NCI-H2081 treated with DMSO at 0.1 percent for 48 hours (cell line): Measurements from ENCODE around the gene ZDHHC11.
"Not testable (repeated sequence)": the region's sequence is repeated elsewhere in the genome, so short reads cannot be mapped to it uniquely, and the experiment has no call there.

Experiments
- DNase-seq: peaks from one replicate; lab custom pipeline; 2025; lab: John Stamatoyannopoulos, UW

ZDHHC11 gene

DNA sequence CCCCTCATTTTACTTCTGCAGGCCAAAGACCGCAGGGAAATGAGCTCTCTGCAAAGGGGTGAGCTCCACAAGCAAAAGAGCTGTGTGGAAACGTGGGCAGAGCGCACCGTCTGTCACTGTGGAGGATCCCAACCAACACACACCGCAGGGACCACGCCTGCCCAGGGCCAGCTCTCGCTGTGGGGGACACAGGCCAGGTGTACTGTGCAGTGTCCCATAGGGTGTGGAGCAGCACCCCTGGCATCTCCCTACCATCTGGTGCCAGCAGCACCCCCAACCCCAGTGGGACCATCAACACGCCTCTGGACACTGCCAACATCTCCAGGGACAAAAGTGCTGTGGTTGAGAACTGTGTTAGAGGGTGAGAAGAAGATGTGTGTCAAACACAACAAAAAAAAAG, 27.9 kb upstream of the ZDHHC11 start:
- DNase-seq: not testable (repeated sequence)

DNA sequence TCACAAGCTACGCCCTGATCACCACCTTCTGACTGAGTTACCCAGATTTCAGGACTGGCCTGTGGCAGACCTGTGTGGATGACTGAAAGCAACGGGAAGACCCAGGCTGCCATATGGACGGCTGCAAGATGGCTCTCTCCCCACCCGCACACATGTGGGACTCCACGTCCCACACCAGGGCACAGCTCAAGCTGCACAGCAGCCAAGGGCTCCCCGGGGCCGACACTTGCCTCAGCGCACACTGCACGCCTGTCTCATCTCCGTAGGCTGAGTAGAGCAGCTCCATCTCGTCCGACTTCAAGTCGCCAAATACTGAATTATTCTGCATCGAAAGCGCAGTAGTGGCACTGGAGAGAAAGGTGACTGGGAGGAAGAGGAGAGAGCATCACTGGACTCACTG, 27.3 kb upstream of the ZDHHC11 start:
- DNase-seq: no peak

DNA sequence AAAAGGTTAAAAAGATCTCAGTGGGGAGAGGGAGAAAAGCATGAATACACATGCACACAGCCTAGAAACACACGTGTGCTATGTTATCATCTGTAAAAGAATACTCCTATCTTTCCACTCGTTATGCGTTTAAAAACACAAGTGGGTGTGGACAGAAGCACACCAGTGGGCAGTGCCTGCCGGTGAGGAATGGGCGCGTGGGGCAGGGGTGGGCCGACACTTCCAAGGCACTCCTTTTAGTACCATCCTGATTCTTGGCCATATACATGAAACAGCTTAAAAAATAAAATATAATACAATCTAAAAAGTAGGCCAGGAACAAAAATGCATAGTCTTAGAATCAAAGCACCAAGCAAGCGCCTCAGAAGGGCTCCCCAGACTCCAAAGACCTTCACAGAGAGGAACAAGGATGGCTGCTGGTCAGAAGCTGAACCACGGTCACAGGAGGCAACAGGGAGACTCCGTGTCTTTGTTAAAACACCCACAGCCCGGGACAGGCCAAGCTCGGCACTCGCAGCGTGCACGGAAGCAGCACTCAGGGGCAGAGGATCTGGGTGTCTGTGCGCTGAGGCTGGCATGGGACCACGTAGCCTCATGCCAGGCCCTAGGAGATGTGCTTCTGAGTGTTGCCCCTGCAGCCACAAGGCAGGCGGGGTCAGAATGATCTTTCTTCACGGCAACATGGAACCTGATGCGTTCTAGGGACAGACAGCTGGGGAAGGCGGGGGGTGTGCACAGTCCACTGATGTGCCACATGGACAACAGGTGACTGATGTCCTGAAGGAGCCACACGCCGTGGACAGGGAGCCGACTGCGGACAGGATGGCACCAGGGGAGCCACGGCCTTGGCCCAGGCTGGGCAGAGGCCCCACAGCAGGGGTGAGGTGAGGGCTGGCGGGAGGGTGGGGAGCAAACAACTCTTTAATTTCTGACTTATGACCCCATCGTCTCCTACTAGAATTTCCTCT, 25.9 kb upstream of the ZDHHC11 start:
- no peak for DNase-seq

DNA sequence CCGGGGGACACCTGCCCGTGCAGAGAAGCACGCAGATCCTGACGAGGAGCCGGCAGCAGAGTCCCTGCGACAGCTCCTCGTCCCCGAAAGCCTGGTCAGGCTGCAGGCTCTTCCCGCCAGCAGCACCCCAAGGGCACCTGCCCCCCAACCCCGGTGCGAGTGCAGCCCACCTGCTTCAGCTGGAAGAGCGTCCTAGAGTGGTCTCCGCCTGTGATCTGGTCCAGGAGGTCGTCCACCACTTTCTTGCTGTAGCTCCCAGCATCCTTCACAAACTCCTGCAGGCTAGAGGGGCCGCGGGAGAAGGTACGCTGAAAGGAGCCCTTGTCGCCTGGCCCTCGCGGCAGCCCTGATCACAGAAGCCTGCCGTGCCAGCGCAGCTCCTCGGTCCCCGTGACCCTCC, 25.1 kb upstream of the ZDHHC11 start:
- no peak for DNase-seq

DNA sequence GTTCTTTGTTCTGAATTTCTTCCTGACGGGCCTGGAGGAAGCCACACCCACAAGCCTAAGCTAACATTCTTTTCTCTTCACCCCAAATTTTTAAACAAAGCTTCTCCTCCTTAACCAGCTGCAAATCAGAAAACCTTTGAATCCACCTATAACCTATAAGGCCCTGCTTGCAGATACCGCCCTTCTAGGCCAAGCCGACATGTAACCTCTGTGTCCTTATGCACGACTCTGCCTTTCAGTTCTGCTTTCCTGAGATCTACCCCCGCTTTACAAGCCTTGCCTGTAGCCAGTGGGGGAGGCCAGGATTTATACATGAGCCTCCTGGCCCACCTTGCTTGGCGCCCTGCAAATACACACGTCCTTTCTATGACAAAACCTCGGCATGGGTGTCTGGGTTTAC, 22.5 kb upstream of the ZDHHC11 start:
- no peak for DNase-seq

DNA sequence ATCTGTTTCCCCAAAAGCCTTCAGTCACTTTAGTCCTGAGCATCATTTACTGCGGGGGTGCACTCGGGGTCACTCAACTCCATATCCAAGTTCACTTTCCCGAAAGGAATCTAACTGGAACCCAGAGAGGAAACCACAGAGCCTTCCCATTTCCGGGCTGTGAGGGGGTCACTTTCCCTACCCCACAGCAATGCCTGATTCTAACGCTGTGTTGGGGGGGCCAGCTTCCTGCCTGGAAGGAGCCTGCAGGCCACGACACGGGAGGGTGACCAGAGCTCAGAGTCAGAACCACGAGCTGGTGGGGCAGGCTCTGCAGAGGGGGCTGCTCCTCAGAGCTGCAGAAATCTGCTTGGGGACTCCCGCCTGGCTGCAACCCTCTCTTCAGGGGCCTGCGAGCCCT, 21.5 kb upstream of the ZDHHC11 start:
- DNase-seq: no peak

DNA sequence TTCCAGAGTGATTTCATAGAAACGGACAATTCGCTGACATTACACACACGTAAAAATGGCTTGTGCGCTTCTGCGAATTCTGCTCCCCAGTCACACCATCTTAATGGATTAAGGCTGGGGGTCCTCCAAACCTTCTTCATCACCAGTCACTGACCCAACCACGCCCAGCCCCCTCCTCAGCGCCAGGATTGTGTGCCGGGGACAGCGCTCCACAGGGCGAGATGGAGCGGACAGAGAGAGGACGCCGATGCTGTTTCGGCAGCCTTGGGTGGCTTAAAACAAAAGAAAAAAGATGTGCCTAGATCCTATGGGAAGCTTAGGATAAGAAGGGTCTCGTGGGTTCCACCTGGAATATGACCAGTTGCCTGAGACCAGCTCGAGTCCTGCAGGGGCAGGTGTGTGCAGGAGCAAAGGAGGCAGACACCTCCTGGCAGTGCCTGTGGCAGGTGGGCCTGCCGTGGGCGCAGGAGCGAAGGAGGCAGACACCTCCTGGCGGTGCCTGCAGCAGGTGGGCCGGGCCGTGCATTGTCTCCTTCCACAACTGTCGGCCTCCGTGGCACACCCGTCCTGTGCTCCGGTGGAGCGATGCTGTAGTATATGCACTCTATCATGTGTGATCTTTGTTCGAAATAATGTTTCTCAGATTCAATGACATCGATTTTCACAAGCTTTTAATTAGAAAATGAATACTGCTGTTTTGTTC, 21.0 kb upstream of the ZDHHC11 start:
- DNase-seq: no peak

DNA sequence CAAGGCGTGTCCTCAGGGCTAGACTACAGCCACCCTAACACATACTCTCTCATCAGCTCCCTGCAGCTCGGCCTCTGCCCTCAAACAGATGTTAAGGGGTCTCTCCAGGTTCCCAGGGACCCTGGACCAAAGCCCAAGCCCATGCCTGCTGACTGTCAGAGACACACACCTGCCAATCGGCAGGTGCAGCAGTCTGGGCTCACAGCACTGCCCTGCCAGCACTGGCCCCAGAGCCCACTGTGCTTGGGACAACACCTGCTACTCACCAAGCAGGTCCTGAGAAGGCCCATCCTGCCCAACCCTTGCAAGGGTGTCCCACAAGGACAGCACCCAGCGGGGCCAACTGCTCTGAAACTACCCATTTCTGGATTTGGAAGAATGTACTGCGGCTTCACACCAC, 20.2 kb upstream of the ZDHHC11 start:
- no peak for DNase-seq

DNA sequence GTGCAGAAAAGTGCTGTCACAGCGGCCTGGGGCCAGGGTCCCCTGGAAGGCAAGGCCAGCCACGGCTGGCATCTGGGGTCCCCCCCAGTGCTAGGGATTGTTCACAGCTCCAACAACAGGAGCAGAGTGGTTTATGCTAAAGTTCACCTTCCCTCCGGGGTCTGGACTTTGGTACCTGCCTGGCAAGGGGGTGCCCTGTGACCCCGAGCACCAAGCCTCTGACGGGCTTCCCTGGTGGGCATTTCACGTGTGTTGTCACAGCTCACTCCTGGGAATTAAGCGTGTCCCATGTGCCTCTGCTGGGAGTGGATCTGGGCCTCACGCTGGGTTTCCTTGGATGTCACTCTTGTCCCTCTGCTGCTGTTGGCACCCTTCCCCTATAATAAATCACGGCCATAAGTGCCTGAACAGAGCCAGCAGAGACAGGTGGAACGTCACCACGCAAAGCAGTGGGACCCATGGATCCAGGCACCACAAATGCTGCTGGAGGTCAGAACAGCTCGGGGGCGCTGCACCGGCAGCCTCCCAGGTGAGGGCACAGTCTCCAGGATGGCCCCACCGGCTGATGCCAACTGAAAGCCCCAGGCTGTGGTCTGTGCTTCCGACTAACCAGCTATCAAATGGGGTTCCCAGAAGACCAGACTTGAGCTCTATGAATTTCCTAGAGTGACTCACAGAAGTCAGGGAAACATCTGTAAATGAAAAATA, 17.8 kb upstream of the ZDHHC11 start:
- DNase-seq: no peak

DNA sequence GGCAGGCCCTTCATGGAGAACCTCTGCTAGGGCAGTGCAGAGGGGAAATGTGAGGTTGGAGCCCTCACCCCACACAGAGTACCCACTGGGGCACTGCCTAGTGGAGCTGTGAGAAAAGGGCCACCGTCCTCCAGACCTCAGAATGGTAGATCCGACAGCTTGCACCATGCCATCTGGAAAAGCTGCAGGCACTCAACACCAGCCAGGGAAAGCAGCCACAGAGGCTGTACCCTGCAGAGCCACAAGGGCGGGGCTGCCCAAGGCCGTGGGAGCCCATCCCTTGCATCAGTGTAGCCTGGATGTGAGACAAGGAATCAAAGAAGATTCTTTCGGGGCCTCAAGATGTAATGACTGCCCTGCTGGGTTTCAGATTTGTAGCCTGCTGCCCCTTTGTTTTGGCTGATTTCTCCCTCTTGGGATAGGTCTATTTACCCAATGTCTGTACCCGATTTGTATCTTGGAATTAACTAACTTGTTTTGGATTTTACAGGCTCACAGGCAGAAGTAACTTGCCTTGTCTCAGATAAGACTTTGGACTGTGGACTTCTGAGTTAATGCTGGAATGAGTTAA, 16.6 kb upstream of the ZDHHC11 start:
- no peak for DNase-seq

DNA sequence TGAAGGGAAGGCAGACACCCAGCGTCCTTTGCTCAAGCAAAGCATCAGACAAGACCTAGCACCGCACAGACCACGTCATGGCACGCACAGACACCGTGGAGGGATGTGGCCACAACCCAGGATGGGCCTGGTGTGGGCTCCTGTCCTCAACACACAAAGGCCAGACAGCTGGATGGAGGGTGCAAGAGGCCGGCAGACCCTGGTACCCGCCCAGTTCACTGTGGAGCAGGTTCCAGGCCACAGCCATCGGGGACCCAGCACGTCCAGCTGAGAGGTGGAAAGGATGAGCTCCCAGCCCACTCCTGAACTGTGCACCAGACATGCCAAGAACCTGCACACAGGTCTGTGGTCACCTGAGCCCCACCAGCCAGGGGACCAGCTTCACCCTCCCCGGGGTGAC, 15.0 kb upstream of the ZDHHC11 start:
- DNase-seq: no peak

DNA sequence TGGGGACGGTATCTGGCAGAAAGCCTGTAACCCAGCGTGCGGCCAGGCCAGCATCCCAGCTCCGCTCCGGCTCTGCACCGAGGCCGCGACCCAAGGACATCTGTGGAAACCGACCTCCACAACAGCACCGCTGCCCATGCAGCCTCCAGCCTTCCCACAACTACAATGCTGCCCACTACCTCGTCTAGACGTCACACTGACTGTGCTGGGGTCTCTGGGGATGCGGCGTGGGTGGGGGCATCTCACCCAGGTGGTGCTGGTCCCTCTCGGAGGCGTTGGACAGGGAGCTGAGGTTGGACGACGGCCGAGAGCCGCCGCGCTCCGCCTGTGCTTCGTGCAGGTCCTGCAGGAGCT, 14.4 kb upstream of the ZDHHC11 start:
- DNase-seq: no peak

DNA sequence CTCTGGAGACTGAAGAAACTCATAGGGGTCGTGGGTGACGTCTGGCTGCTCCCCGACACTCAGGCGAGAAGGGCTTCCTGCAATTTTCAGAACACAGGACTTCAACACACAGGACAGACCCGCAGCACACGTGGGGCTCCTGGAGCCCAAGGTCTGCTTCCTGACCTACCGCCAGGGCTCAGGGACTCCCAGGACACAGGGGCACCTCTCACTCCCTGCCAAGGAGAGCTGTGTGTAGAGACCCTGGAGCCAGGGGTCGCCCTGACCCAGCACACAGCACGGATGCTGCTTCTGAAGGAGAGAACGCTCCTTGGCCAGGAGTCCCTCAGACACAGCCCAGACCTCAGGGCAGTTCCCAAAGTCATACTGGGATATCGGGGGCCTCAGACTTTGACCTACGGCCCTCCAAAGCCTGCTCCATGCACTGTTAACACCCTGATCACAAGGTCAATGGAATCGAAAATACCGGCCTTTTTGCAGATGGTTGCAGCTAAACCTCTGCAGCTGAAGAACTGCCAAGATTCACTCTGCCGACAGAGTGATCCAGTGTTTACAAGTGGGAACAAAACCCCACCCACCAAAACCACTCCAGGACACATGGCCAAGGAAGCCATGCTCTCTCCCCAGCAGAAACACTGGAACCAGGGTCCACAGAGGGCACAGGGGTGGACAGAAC, 13.8 kb upstream of the ZDHHC11 start:
- DNase-seq: no peak

DNA sequence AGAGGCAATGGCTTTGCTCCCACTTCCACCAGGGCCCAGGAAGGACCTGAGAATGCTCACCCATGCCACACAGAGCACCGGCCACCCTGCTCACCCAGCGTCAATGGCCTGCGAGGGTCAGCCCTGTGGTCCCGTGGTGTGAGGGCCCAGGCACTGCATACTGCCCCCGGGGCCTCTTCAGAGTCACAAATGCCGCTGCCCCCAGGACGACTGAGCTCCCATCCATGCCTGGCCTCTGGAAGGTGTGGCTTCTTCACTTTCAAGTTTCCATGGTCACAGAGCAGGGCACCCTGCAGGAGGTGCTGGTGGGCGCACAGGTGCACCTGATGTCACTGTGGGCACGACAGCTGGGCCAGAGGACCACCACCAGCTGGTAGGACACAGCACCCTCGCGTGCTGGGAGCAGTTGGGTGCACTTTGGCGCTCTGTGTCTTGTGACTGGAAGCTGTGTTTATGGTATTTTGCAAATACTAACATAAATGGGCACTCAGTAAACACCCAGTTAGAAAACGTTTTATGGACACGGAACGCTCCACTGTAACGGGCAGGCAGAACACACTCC, 12.5 kb upstream of the ZDHHC11 start:
- DNase-seq: no peak

DNA sequence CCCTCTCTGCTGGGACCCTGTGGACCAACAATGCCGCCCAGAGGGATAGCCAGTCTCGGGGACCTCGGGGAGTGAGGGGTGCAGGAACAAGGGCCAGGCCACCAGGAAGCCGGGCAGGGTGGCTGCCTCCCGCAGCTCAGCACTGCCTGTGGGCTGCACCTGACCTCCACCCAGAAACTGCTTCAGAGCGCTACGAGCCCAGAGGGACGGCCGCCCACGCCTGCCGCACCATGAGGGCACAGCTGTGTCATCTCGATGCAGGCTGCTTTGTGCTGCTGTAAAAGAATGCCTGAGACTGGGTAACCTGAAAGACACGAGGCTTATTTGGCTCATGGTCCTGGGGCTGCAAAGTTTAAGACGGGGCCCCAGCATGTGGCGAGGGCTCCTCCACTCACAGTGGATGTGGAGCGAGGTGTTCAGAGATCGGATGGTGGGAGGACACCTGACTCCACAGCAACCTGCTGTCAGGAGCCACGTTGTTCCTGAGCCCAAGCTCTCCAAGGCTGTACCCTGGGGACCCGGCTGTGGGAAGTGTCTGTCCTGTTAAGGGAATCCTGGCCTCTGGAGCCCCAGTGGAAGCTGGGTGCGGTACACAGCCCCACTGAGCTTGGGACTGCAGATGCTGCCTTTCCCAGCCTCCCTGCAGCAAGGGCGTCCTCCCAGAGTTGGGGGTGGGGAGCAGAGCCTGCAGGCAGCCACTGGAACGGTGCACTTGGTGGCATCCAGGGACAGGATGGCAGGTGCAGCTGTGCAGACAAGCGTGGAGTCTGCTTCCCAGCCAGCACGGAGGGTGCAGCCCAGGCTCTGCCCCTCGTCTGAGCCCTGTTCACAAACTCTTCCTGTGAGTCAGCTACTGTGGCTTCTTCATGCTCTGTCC, 11.8 kb upstream of the ZDHHC11 start:
- DNase-seq: no peak

DNA sequence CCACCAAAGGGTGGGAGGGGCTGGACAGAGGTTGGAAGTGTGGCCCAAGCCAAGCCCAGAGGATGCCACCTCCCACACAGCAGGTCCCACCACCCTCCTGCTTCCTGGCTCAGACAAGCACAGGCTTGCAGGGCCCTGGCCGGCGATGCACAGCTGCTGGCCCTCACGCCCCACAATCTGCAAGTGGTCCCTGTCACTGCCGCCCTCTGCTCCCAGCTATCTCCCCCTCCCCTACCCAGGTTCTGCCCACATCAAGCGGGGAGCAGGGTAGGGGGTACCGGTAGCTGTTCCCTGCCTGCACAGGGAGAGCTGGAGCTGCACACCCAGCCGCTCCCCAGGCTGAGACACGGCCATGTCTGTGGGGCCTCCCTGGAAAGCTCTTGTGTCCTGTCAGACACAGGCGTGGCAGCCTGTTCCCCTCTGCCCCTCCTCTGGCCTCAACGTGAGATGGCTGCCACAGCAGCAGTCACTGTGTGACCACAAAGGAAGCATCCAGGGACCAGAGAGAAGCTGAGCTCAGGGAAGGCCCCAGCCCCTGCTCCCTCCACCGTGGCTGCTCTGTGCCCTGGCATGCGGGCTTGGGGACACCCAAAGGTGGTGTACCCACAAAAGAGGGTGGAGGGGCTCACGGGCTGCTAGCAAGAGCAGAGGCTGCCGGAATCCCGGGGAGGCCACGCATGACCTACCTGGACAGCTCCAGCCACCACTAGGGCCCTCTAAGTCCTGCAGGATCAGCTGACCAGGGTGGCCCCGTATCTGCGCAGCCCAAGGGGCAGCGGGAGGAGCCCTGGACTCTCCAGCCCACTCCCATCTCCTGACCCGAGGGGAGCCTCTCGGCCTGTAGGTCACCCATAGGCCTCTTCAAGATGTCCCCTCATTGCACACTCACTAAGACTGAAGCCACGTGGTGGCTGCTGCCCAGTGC, 10.9 kb upstream of the ZDHHC11 start:
- no peak for DNase-seq

DNA sequence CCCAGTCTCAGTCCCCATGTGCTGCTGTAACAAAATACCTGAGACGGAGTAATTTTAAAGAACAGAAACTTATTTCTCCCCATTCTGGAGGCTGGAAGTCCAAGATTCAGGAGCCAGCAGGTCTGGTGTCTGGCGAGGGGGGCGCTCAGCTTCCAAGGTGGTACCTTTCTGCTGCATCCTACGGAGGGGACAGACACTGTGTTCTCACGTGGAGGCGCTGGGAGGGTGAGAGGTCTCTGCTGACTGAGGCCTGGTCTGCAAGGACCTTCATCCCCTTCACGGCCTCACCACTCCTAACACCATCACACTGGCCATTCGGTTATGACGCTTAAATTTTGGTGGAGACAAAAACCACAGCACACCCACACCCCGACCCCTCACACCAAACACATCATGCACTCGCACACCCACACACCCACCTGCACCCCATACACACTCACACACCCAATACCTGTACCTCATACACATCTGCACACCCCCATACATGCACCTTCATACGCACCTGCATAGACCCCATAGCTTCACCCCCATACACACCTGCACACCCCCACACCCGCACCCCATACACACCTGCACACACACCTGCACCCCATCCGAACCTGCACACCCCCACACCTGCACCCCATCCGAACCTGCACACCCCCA, 9.8 kb upstream of the ZDHHC11 start:
- DNase-seq: no peak

DNA sequence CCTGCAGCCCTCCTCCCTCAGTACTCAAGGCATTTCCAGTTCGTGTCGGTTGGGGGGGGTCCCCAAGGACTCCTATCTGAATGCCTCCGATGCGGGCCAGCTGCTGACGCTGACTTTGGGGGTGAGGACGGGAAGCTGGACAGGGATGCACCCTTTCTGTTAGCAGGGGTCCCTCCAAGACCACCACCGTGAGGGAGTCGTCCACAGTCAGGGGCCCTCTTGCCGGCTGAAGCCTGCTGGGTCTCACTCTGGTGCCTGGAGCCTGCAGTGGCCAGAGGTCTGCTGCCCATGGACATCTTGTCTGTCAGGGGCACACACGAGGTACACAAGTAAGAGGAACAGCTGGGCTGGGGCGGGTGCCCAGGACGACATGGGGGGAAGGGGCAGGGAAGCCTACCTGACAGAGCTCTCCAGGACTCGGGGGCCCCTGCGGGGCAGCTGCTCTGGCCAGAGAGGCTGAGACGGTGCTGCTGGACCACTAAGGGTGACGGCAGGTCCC, 9.1 kb upstream of the ZDHHC11 start:
- no peak for DNase-seq

DNA sequence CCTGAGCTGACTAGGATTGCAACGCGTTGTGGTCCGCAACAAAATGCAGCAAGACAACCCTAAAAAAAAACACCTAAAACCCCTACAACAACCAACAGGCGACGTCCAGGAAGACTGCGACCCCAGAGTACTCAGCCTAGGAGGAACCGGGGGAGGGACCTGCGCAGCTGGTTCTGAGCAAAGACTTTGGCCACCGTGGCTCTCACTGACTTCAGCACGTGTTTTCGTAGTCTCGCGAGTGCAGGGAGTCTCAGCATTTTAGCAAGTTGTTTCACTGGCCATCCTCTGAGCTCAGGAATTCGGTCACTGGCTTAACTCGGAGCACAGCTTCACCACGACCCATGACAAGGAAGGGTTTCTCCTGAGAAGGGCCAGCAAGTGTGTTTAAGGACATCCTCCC, 8.6 kb upstream of the ZDHHC11 start:
- no peak for DNase-seq
